Measurements from ENCODE around the gene TSC2. TPM values are rescaled to one million over a fixed set of nuclear protein-coding genes. Genes with fewer than 3 reads are reported as not detected.

TSC2 gene
- total and polyA plus RNA-seq, 2 of the 13 experiments (the other 11 are each of a cell fraction or from before 2014, with no cell fraction given), result 19.6 to 40.4 TPM

DNA sequence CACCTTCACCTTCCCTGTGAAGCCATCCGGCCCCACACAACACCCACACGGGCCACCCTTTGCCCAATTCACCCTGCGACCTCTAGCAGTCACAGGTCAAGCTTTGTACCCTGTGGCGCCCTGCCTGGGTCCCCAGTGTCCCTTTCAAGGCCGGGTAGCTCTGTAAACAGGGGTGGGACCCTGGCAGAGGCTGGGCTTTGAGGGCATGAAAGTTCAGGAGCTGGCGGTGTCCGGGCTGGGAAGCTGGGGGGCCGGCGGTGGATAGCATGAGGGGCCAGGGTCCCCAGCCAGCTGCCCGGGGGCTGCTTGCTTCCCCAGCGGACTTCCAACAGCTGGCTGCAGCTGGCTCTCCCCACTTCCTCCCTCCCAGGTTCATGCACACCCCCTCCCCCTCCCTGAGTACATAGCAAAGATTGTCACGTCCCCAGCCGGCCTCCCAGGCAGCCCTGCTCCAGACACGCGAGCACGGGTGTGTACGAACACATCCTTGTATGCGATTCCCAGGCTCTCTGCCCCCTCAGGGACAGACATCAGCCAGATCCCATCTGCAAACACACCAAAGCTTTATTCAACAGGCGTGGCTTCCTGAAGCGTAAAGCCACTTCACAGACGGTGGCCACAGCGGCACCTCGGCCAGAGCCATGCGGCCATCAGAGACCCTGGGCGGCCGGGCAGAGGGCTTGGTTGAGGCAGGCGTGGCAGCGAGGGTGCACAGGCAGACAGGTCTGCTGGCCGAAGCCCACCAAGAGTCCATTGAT lies 8.3 kb upstream of the TSC2 start (continued):
- TF ChIP-seq HDAC6 (IDR thresholded peaks at IDR 0.05; ENCODE audit: low read depth, low read length) (no peak), ZNF263 (CRISPR knock-in tag; IDR thresholded peaks at IDR 0.05) (0 out of 2 replicates have a peak, but pooled peaks have one; percentile 36), PRMT3 (CRISPR knock-in tag; IDR thresholded peaks at IDR 0.05; ENCODE audit: borderline replicate concordance, low read depth) (no peak), ZNF543 (CRISPR knock-in tag; IDR thresholded peaks at IDR 0.05) (peak; percentile 59; the same call in 1 of the 2 replicates), SRY (CRISPR knock-in tag; IDR thresholded peaks at IDR 0.05) (no peak), ZNF556 (CRISPR knock-in tag; IDR thresholded peaks at IDR 0.05; ENCODE audit: borderline replicate concordance) (peak; percentile 79; the same call in 1 of the 2 replicates), TBX3 (IDR thresholded peaks at IDR 0.05; ENCODE audit: borderline replicate concordance) (peak; percentile 25; the same call in 1 of the 2 replicates), ZNF101 (CRISPR knock-in tag; IDR thresholded peaks at IDR 0.05; ENCODE audit: borderline replicate concordance, low read depth) (no peak), ARID5B (CRISPR knock-in tag; IDR thresholded peaks at IDR 0.05) (peak; percentile 81), THAP11 (CRISPR knock-in tag; IDR thresholded peaks at IDR 0.05) (peak; percentile 80), ZNF138 (CRISPR knock-in tag; IDR thresholded peaks at IDR 0.05; ENCODE audit: low read depth) (no peak), ATRX (CRISPR knock-in tag; IDR thresholded peaks at IDR 0.05; ENCODE audit: borderline replicate concordance) (no peak), CEBPG (CRISPR knock-in tag; IDR thresholded peaks at IDR 0.05) (0 out of 2 replicates have a peak, but pooled peaks have one; percentile 5), ARNTL (CRISPR knock-in tag; IDR thresholded peaks at IDR 0.05) (peak; percentile 58), MIER2 (CRISPR knock-in tag; IDR thresholded peaks at IDR 0.05) (0 out of 2 replicates have a peak, but pooled peaks have one; percentile 23), RBM39 (IDR thresholded peaks at IDR 0.05; ENCODE audit: low read depth, low read length, poor library complexity, severe bottlenecking) (peak; percentile 39), ATF7-NPFF (CRISPR knock-in tag; IDR thresholded peaks at IDR 0.05; ENCODE audit: low read depth) (no peak), HINFP (CRISPR knock-in tag; IDR thresholded peaks at IDR 0.05; ENCODE audit: low read depth) (0 out of 2 replicates have a peak, but pooled peaks have one; percentile 49), EP300 (IDR thresholded peaks at IDR 0.05; ENCODE audit: low read depth in 2 of 2, low read length in 2 of 2) (peak in 1 of 2 experiments; percentile 36; a peak in 2 of 4 replicates), EP300 (CRISPR knock-in tag; IDR thresholded peaks at IDR 0.05; ENCODE audit: borderline replicate concordance) (peak; percentile 59; the same call in 1 of the 2 replicates), MED1 (CRISPR knock-in tag; IDR thresholded peaks at IDR 0.05) (peak; percentile 74), BRF2 (CRISPR knock-in tag; IDR thresholded peaks at IDR 0.05) (peak; percentile 67; the same call in 1 of the 2 replicates), STAG1 (CRISPR knock-in tag; IDR thresholded peaks at IDR 0.05) (peak; percentile 4; the same call in 1 of the 2 replicates), POLR2AphosphoS2 (IDR thresholded peaks at IDR 0.05; ENCODE audit: low read depth, low read length) (no peak)
